Retina (tissue), 1 donor: ENCODE measurements around the gene FBXO41.
"Not testable (repeated sequence)": the region's sequence is repeated elsewhere in the genome, so short reads cannot be mapped to it uniquely, and the experiment has no call there.

ENCODE experiments used
- DNase-seq: peaks from one replicate; pipeline ENCODE4 v3.0.0-alpha.2; 2016

The FBXO41 gene

DNA sequence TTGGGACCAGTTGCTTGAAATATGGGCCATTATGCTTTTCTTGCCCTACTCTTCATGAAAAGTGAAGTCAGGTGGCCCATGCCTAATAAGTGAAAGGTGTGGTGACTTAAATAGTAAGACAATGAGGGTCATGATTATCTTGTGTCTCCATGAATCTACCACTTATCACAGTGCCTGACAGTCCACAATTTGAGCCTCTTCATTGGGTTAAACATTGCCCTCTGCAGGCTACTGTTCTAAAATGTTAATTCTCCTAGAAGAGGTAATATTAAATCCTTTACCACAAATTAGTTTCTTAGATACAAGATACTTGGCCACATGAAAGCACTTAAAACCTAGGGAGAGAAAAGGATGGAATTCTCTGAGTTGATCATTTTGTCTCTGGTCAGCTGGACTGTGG, 5.0 kb upstream of the FBXO41 start:
- no peak for DNase-seq

DNA sequence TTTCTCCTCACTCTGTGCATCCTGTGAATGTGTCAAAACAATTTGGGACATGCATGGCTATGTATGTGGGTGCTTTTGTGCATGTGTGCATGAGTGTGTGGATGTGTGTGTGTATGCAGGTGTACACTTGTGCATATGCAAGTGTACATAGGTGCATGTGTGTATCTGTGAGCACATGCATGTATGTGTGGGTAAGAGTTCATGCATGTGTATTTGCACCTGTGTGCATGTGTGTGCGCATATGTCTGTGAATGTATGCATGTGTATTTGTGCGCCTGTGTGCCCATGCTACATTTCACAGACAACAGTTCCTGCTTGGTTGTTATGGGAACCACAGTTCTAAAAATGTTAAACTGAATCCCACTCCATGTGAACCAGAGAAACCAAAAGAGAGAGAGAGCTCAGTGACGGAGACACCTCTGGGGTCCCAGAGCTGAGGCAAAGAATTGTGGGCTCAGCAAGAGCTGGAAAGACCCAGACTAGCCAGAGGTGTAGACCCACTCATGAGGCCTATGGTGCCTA, 1.9 kb upstream of the FBXO41 start:
- no peak for DNase-seq

DNA sequence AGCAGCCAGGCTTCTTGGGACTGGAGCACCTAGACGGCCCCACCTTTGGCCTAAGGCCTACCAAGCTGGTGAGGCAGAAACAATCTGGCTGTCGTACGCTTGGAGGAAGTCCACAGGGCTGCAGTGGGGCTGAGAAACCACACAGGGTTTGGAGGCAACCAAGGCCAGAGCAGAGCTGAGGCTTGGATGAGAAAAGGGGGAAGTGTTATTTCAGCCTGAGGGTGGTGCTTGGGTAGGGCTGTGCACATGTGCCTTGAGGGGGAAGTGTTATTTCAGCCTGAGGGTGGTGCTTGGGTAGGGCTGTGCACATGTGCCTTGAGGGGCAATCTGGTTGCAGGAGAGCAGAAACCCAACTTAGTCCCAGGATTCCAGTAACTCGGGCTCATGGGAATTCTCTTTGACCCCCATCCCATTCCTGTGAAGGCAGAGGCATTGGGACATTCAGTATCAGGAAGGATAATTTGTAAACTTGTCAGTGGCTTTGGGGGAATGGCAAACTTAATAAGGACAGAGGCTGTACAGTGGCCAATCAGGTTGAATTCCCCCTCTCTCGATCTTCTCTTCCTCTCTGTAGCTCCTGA, 971 bp upstream of the FBXO41 start:
- DNase-seq = no peak

DNA sequence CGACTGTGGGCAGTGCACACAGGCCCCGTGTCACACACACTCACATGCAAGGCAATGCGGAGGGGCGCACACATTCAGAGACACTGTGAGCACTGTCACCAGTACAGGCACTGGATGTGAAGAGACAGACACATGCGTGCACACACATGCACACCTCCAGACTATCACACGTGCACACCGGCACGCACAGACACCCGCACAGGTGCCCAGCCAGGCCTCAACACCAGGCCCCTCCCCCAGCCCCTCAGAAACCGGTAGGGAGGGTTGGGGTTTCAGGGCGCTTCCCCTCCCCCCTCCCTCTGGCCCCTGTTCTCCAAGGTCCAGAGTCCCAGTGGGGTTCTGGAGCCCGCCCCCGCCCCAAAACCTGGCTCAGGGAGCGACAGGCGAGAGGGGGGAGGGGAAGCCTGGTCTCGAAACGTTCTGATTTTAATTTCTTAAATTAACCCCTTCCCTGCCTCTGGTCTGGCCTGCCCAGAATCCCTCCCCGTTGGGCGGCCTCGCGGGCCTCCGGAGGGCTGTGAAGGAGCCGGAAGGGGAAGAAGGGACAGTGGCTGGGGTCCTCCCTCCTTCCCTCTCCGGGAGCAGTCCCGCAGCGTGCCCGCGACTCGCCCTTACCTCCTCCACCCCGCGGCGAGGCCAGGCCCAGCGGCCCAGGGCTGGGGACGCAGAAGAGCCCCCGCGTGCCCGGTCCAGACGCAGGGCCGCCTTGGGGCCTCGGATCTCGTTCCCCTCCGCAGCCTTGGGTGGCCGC, 558 bp downstream of the FBXO41 start:
- DNase-seq = no peak

DNA sequence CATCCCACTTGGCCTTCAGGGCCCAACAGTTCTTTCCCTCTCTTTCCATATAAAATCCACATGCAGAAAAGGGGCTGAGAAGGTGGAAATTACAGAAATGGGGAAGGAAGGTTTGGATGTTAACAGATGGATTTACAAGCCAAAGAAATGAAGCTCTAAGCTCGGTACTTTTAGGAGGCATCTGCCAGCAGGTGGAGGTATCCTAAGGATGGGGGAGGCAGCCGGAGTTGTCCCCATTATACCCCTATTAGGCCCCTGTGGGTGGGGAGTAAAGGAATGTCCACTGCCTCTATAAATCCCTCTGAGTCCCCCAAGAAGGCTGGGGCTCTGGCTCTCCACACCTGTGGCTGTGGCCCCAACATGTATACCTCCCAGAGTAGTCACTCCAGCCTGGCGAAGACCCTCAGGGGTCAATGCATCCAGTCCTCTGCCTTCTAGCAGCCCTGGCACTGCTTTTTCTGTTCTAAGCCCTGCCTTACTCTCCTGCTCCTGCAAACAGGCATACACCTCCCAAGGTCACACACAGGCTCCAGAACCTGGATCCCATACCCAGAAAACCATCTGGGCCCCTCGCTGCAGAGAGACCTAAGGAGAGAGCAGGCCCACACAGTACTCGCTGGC, 1.2 kb downstream of the FBXO41 start:
- peak; percentile 28 for DNase-seq

DNA sequence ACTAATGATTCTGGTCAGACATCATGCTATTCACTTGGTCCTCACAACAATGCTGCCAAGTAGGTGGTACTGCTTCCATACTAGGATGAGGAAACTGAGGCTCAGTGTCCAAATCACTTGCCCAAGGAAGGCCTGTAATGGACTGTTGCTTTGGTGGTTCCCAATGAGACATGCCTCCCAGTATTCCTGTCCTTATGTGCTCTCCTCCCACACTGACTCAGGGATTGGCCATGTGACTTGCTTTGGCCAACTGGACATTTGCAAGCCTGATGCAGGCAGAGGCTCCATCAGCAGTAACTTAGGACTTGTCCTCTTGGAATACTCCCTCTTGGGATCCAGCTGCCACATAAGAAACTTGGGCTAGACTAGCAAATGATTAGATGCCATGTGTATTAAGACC, 3.0 kb downstream of the FBXO41 start:
- no peak for DNase-seq

DNA sequence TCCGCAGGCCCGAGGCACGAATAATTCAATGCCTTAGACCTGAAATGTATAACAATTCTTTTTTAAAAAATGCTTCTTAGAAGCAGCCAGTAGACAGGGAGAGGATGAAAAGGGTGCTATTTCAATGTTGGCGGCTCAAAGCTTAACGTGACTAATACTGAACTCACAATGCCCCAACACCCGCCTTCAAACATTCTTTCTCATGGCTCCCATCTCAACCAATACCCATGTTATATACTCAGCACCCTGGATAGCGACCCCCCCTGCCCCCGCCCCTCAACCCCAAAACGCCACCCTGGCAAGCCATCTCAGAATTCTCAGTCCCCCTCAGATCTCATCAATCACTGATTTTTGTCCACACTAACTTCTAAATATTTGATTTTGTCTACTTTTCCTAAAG, 4.4 kb downstream of the FBXO41 start:
- no peak for DNase-seq

DNA sequence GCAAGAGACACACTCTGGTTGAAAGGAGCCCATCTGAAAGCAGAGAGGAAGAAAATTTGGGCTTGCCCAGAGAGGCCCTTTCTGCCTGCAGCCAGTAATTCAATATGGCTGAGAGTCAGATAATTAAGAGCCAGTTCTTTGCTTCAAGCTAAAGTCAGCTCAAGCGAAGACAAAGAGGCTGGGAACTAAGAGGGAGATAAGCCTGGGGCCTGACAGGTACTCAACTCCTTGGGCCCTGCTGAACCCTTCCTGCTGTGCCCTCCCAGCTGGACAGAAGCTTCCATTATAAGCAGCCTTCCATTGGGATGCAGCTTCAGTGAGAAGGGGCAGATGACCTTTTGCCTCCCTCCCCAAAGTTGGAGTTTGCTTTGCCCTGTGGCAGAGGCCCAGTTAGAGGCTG, 12.0 kb downstream of the FBXO41 start:
- no peak for DNase-seq

DNA sequence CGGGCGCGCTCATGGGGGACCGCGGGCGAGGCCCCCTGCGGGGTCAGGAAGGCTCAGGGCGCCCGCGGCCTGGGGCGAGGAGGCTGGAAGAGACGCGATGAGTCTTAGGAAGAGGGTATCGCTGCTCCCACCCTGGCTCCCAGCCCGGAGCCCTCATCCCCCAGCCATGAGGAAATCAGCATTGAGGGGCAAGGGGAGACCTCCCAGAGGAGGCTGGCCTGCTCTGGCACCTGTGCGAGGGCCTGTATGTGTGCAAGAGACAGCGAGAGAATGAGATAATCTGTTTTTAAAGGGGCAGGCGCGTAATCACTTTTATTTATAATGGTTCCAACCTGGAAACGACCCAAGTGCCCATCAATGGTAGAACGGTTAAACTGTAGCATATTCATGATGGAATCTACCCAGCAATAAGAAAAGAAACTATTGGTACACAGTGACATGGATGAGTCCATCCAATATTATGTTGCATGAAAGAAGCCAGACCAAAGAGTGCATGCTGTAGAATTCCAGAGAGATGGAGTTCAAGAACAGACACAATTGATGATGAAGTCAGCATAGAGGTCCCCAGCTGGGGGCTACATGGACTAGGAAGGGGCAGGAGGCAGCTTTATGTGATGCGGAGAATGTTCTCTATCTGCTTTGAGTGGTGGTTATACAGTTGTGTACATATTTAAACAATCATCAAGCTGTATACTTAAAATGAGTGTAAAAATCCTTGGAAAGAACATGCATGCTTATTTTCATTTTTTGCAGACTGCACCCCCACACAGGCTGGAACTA, 14.4 kb downstream of the FBXO41 start:
- no peak for DNase-seq

DNA sequence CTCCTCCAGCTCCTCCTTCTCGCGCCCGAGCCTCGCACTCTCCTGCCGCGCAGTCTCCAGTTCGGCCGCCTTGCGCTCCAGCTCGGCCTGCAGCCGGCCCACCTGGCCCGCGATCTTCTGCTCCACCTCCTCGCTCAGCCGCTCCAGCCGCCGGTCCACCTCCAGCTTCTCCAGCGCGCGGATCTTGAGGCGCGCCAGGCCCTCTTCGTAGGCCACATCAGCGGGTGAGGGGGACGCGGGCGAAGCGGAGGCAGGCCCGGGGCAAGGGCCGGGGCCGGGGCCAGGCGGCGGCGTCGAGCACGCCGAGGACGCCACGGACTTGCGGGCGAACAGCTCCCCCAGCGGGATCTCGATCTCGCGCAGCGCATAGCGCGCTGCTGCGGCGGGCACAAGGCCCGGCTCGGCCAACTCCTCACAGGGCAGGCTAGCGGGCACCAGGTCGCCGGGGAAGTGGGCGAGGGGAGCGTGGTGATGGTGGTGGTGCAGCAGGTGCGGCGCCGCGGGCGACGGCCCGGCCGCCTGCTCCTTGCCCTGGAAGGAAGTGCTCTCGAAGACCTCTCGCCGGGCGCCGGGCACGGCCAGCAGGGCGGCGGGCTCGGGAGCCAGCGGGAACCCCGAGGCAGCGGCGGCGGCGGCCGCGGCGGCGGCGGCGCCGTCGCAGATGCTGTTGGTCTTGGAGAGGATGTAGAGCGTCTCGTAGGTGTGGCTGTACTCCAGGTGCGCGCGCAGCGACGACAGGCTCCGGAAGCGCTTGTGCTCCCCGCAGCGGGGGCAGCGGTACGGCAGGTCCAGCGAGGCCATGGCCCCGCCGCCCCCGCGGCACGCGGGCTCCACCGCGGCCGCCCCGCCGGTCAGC, 15.2 kb downstream of the FBXO41 start:
- DNase-seq = peak; percentile 84

DNA sequence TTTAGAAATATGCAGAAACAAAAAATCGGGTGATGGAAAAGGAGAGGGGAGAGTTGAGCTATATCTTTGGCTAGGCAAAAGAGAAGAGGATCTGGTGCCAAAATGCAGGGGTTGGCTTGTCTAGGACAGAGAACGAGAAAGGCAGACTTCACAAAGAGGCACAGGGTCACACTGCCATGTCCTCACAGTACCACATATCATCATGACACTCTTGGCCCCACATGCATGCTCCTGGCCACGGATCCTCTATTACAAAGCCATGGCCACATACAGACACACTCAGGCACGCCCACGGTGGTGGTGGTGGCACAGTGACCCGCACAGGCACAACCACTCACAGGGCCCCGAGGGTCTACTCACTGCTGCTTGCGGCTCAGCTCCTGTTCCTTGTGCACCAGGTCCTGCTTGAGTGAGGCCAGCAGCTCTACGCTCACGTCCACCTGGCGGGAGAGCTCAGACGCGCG, 15.9 kb downstream of the FBXO41 start:
- DNase-seq = no peak

DNA sequence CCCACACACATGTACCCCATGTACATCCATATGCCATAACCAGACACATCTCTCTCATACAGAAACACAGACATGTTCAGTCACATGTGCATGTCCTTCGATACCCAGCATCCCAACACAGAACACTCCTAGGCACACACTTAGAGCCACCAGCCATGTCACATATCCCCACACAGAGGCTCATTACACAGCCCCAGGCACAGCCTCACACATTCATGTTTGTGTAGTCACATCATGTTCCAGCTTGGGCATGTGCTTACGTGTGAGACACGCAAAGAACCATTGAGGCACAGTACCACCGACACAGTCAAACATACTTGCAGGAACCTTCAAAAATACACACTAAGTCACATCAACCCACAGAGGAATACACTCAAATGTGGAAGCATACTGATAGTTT, 17.3 kb downstream of the FBXO41 start:
- DNase-seq = no peak

DNA sequence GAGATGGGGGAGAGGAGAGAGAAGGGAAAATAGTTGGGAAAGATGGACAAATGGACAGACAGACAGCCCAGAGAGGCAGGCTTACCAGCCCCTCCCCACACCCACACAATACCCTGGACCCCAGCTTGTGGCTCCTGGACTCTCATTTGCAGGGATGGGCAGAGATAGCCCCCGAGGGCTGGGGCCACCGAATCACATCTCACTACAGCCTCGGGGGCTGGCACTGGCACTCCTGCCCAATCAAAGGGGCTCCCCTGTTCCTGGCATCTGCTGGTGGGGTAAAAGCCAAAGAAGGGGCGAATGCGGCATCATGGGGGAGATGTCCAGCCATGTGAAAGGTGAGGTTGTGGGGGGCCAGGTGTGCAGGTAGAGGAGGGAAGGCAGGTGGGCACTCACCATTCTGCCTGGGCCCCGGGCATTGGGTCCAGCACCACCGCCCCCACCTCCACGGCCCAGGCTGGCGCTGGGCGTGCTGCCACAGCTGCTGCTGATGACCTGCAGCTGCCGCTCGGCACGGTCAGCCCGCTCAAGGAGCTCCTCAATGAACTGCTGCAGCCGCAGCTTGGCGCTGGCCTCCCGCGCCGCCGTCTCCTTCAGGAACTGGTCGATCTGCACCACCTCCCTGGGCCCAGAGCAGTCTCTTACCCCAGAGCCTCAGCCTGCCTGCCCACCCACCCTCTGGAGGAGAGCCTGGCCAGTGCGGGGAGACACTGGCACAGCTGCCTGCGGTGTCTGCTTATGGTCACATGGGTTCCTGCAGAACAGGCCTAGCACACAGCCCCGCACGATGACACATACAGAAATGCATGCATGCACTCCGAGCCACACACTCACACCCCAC, 18.0 kb downstream of the FBXO41 start:
- no peak for DNase-seq

DNA sequence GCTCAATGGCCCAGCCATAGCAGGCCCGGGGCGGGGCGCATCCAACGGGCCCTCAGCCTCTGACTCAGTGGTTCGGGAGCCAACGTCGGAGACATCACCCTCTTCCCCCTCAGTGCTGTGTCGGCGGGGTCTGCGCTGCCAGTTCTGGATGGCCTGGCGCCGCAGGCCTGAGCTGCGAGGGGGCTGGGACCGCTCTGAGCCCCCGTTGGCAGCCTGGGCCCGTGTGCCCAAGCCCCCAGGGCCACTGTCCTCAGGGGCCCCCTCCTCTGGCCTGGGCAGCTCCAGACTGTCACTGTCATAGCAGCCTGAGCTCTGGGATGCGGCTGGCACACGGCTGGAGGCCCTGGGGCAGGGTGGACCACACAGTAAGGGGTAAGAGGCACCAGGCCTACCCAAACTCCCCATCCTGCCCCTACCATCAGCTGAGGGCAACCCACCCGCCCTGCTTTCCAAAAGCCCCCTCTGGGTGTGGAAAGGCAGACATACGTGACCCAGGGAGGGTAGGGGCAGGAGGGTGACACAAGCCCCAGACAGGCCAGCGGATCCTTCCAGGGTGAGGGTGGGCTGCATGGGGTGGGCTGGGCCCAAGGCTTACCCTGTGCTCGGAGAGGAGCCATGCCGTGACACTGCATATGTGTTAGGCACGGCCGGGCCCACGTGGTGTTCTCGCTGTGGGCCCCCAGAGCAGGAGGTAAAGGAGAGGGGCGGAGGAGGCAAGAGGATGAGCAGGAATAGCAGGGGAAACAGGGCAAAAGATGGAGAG, 18.8 kb downstream of the FBXO41 start:
- no peak for DNase-seq

DNA sequence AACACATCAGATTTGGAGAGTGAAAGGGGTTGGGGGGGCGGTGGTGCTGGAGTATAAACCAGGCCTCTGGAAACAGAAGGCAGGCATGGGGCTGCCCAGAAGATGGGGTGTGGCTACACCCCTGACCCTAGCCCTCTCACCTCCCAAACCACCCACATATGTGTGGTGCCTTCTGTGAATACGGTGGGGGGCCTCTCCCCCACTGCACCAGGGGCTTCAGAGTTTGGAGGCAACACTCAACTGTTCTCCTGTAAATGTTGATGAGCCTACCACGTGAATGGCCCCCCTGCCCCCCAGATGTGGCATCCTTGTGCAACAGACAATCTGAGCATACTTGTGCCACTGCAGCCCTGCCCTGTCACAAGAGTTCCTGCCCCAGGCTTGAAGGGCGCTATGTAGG, 19.5 kb downstream of the FBXO41 start:
- no peak for DNase-seq

DNA sequence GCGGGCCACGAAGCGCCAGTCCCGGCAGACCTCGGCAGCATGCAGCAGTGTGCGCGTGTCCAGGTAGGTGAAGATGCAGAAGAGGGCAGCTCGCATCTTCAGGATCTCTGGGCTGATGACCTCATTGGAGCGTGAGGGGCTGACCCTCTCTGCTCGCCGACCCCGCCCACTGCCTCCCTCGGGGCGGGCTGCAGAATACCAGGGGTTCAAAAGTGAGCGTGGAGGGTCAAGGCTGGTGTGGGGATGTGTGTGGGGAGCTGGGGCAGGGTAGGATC, 20.0 kb downstream of the FBXO41 start:
- DNase-seq = no peak

DNA sequence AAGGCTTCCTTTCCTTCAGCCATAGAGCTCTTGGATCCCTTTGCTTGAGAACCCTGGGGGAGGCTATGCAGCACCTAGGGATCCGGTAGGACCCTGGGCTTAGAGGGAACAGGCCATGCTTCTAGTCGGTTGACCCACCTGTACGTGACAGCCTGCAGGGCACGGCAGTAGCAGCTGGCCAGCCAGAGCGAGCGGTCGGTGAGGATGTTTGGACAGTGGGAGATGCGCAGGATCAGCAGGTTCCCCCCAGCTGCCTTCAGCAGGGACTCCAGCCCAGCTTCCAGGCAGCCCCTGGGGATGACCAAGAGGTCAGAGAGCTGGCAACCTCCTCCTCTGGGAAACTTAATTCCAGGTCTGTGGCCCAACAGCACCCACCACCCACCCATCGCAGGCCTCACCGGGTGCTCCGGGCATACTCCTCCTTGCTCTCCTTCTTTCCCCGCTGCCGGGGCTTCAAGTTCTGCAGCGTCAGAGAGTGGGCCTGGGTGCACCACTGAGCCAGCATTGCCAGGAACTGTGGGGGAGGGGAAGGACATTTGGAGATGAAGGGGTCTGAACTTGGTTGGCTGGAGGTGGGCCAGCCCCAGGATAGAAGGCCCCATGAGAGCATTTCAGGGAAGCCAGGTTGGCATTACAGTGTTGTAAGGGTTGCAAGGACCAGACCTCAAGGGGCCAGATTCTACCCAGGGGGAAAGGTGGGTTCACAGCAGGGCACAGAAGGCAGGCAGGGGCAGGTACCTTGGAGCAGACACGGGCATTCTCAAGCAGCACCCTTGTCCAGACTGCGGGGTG, 20.5 kb downstream of the FBXO41 start:
- DNase-seq = no peak

DNA sequence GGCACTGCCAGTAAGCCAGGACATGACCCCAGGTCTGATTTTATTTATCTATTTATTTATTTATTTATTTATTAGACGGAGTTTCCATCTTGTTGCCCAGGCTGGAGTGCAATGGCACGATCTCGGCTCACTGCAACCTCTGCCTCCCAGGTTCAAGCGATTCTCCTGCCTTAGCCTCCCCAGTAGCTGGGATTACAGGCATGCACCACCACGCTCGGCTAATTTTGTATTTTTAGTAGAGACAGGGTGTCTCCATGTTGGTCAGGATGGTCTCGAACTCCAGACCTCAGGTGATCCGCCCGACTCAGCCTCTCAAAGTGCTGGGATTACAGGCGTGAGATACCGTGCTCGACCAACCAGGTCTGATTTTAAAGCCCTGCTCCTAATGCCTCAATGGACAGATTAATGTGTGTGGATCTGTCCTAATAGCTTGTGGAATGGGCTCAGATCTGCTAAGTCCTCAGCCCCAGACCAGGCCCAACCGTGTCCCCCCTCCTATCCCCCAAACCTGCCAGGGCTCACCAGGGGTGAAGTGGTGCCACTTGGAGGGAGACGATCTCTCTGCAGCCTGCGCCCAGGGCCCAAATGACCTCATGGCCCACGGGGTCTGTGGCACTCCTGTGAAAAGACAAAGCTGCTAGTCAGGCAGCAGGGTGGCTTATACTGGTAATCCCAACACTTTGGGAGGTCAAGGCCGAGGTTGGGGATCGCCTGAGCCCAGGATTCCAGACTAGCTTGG, 21.4 kb downstream of the FBXO41 start:
- DNase-seq = not testable (repeated sequence)

DNA sequence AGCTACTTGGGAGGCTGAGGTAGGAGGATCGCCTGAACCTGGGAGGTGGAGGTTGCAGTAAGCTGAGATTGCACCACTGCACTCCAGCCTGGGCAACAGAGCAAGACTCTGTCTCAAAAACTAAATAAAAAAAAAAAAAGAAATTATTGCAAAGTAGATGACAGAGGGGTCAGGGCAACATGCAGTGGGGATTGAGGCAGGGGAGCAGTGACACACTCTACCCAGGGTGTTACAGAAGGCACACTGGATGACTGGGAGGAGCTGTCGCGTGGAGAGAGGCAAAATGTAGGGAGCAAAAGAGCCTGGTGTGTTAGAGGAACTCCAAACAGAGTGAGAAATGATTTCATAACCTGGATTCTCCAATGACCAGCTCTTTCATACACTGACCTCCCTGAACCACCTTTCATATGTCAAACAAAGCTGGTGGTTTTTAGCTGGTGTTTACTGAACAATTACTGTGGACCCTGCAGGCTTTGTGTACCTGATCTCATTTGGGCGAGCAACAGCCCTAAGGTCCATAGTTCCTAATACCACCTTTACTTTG, 22.1 kb downstream of the FBXO41 start:
- DNase-seq = no peak
